PC-9 (cell line): Measurements from ENCODE around the gene SMAP1. TPM values are rescaled to one million over a fixed set of nuclear protein-coding genes. Genes with fewer than 3 reads are reported as not detected.

ENCODE experiments used
- BruUV-seq: library from RNA; stranded (reverse); fragments of 400-500 nt; replicated peaks from 2 replicates; lab custom pipeline; 2021; lab: Mats Ljungman, UMichigan
- CTCF ChIA-PET: fragments of 300-600 bp; sonication (Branson Sonifier 250); formaldehyde crosslinking; loops from one replicate; lab custom pipeline; 2022; ENCODE audit warnings: antibody characterized with exemption; lab: Charles Lee
- POLR2A ChIA-PET: fragments of 300-600 bp; sonication (Branson Sonifier 250); formaldehyde crosslinking; loops from one replicate; lab custom pipeline; 2022; ENCODE audit warnings: antibody characterized with exemption; ENCODE audit not compliant: unreplicated experiment; lab: Charles Lee
- DNase-seq, 2 experiments: peaks; one replicate each; pipeline versions ENCODE4 v3.0.0 to v3.0.0-alpha.2; 2015 to 2022; ENCODE audit warnings: mixed read lengths in 1 of 2
- H2AFZ ChIP-seq: fragments of 200-600 bp; sonication (generic); 2 replicates; pipeline ENCODE4 v1.8.1; 2017; ENCODE audit warnings: antibody characterized with exemption
- H3F3A ChIP-seq: fragments of 200-600 bp; sonication (generic); 2 replicates; pipeline ENCODE4 v1.8.1; 2017; ENCODE audit warnings: antibody characterized with exemption, mild to moderate bottlenecking, low read depth; ENCODE audit not compliant: insufficient read depth
- H3K27ac ChIP-seq: fragments of 200-600 bp; sonication (generic); 2 replicates; pipeline ENCODE4 v1.6.1; 2016; ENCODE audit warnings: mixed run types
- H3K27me3 ChIP-seq: fragments of 200-600 bp; sonication (generic); 2 replicates; pipeline ENCODE4 v1.6.1; 2016; ENCODE audit warnings: low read depth, mixed run types; ENCODE audit not compliant: insufficient read depth
- H3K36me3 ChIP-seq: fragments of 200-600 bp; sonication (generic); 2 replicates; pipeline ENCODE4 v1.6.1; 2016; ENCODE audit warnings: low read depth, mixed run types
- H3K4me1 ChIP-seq: fragments of 200-600 bp; sonication (generic); replicated peaks from 2 replicates; pipeline ENCODE4 v1.6.1; 2016; ENCODE audit warnings: mixed run types; ENCODE audit not compliant: insufficient read depth
- H3K4me2 ChIP-seq: fragments of 200-600 bp; sonication (generic); 2 replicates; pipeline ENCODE4 v1.6.1; 2017; ENCODE audit warnings: mixed run types
- H3K4me3 ChIP-seq: fragments of 200-600 bp; sonication (generic); 2 replicates; pipeline ENCODE4 v1.6.1; 2016; ENCODE audit warnings: mixed run types
- H3K79me2 ChIP-seq: fragments of 200-600 bp; sonication (generic); 2 replicates; pipeline ENCODE4 v1.6.1; 2017; ENCODE audit warnings: low read depth, mixed run types
- H3K9me2 ChIP-seq: fragments of 200-600 bp; sonication (generic); 2 replicates; pipeline ENCODE4 v1.8.1; 2017; ENCODE audit warnings: mild to moderate bottlenecking; ENCODE audit not compliant: insufficient read depth
- H3K9me3 ChIP-seq: fragments of 200-600 bp; sonication (generic); 2 replicates; pipeline ENCODE4 v1.8.1; 2016; ENCODE audit warnings: low read depth; ENCODE audit not compliant: insufficient read depth
- H4K20me1 ChIP-seq: fragments of 200-600 bp; sonication (generic); 2 replicates; pipeline ENCODE4 v1.8.1; 2017; ENCODE audit not compliant: insufficient read depth
- EZH2 ChIP-seq: fragments of 200-600 bp; sonication (generic); IDR thresholded peaks from 2 replicates; pipeline ENCODE4 v1.8.0; 2017; ENCODE audit warnings: antibody characterized with exemption, low read depth
- intact Hi-C: fragments of 100-400 bp; cut with micrococcal nuclease; formaldehyde crosslinking; loops from one replicate; pipeline ENCODE4 v1.10.0; 2022; ENCODE audit not compliant: unreplicated experiment
- total RNA-seq: library from RNA; stranded (reverse); gene quantifications from 2 replicates; pipeline ENCODE4 v1.2.3, GENCODE V29; 2021
- TF ChIP-seq, protein P1 (sequence below): fragments of 200-600 bp; sonication (generic); conservative IDR thresholded peaks from 2 replicates; pipeline ENCODE4 v1.6.1; 2017; ENCODE audit warnings: mixed run types, antibody characterized with exemption, mild to moderate bottlenecking, moderate library complexity

SMAP1 gene
- total RNA-seq, 1 experiment from 2014 or later, result 29.3 TPM

DNA sequence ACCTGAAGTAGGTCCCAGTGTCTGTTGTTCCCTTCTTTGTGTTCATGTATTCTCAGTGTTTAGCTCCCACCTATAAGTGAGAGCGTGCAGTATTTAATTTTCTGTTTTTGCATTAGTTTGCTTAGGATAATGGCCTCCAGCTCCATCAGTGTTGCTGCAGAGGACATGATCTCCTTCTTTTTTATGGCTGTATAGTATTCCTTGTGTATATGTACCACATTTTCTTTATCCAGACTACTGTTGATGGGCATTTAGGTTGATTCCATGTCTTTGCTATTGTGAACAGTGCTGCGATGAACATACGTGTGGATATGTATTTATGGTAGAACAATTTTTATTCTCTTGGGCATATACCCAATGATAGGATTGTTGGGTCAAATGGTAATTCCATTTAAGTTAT, 163.7 kb downstream of the SMAP1 start:
- Histone ChIP-seq H3K27ac (no peak overlapping the region), H4K20me1 (no peaks in the 10 kb centered on the region; the same call in none of the 2 replicates), H2AFZ (no peak overlapping the region), H3F3A (no peaks in the 10 kb centered on the region), H3K4me2 (no peak overlapping the region), H3K9me2 (no peaks in the 10 kb centered on the region), H3K79me2 (no peaks in the 10 kb centered on the region), H3K9me3 (no peaks in the 10 kb centered on the region), H3K36me3 (no peaks in the 10 kb centered on the region), H3K4me1 (no peaks in the 10 kb centered on the region), H3K27me3 (no peaks in the 10 kb centered on the region), H3K4me3 (no peak overlapping the region)
- no TSS peak for BruUV-seq
- ChIA-PET CTCF (interaction anchor here (0.6 kb wide), 1 partner anchor 164 kb away, joined by 3 read pairs; the partner anchor contains the start of gene SMAP1), POLR2A (no interaction called here)
- intact Hi-C loops, result no loop called here
- TF ChIP-seq, protein P1, sequence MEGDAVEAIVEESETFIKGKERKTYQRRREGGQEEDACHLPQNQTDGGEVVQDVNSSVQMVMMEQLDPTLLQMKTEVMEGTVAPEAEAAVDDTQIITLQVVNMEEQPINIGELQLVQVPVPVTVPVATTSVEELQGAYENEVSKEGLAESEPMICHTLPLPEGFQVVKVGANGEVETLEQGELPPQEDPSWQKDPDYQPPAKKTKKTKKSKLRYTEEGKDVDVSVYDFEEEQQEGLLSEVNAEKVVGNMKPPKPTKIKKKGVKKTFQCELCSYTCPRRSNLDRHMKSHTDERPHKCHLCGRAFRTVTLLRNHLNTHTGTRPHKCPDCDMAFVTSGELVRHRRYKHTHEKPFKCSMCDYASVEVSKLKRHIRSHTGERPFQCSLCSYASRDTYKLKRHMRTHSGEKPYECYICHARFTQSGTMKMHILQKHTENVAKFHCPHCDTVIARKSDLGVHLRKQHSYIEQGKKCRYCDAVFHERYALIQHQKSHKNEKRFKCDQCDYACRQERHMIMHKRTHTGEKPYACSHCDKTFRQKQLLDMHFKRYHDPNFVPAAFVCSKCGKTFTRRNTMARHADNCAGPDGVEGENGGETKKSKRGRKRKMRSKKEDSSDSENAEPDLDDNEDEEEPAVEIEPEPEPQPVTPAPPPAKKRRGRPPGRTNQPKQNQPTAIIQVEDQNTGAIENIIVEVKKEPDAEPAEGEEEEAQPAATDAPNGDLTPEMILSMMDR, result no peak
- TF ChIP-seq EZH2, result no peak
- no peak for DNase-seq

DNA sequence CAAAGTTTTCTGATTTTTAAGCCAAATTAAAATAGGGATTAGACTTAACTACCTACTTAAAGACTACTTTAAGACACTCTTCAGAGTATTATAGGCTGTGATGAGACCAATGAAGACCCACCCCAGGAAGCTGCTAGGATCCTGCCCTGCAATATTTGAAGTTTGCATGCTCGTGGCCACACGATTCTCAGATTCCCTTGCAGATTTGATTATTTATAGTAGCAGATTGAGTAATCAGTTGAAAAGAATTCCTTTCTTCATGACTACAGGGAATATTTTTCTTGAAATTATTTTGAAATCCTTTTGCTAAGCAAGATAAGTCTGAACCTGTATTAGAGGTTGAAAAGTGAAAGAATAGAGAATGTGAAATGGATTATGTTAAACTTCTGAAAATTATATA, 166.8 kb downstream of the SMAP1 start:
- no peak for DNase-seq
- Histone ChIP-seq H2AFZ (no peak overlapping the region), H3K4me3 (no peak overlapping the region), H3K9me2 (no peaks in the 10 kb centered on the region), H4K20me1 (no peaks in the 10 kb centered on the region; the same call in none of the 2 replicates), H3K4me2 (no peak overlapping the region), H3K36me3 (no peaks in the 10 kb centered on the region), H3F3A (no peaks in the 10 kb centered on the region), H3K79me2 (no peaks in the 10 kb centered on the region), H3K9me3 (no peaks in the 10 kb centered on the region), H3K4me1 (no peaks in the 10 kb centered on the region), H3K27me3 (no peaks in the 10 kb centered on the region), H3K27ac (no peak overlapping the region)
- POLR2A ChIA-PET, result no interaction called here
- no TSS peak for BruUV-seq
- no peak for TF ChIP-seq EZH2
- TF ChIP-seq, protein P1, result no peak
- CTCF ChIA-PET, result no interaction called here
- intact Hi-C loops, result no loop called here

DNA sequence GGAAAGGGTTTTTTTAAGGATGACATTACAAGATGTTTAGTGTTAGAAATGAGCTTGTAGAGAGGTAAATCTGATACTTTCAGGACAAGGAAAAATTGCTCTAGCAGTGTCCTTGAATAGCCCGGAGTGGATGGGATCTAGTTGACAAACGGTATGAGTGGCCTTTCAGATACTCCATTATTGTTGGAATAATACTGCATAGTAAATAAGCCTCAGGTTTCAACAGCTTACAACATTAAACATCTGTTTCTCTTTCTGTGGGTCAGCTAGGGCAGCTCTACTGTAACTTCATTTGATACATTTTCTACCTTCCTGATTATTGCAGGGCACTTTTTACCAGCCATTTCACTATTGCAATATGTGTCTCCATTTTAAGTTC, 171.2 kb downstream of the SMAP1 start:
- CTCF ChIA-PET, result no interaction called here
- Histone ChIP-seq H3K9me2 (no peaks in the 10 kb centered on the region), H3K36me3 (no peaks in the 10 kb centered on the region), H3F3A (no peaks in the 10 kb centered on the region), H2AFZ (no peak overlapping the region), H3K79me2 (no peaks in the 10 kb centered on the region), H3K27me3 (no peaks in the 10 kb centered on the region), H3K4me3 (no peak overlapping the region), H3K4me1 (no peaks in the 10 kb centered on the region), H4K20me1 (no peaks in the 10 kb centered on the region; the same call in 1 of the 2 replicates), H3K9me3 (no peaks in the 10 kb centered on the region), H3K4me2 (no peak overlapping the region), H3K27ac (no peak overlapping the region)
- DNase-seq, result no peak
- POLR2A ChIA-PET, result no interaction called here
- TF ChIP-seq, protein P1, result no peak
- TF ChIP-seq EZH2, result no peak
- no TSS peak for BruUV-seq
- intact Hi-C loops, result no loop called here
